K562 treated with DMSO at 1 percent for 48 hours (cell line): Measurements from ENCODE around the gene NPY2R. TPM values are rescaled to one million over a fixed set of nuclear protein-coding genes. Genes with fewer than 3 reads are reported as not detected.

ENCODE experiments used
- total RNA-seq: library from RNA; unstranded; fragments of 300-600 nt; gene quantifications from 2 replicates; pipeline ENCODE4 v1.2.3, GENCODE V29; 2022; ENCODE audit warnings: low replicate concordance; ENCODE audit errors: extremely low read depth

NPY2R gene, protein sequence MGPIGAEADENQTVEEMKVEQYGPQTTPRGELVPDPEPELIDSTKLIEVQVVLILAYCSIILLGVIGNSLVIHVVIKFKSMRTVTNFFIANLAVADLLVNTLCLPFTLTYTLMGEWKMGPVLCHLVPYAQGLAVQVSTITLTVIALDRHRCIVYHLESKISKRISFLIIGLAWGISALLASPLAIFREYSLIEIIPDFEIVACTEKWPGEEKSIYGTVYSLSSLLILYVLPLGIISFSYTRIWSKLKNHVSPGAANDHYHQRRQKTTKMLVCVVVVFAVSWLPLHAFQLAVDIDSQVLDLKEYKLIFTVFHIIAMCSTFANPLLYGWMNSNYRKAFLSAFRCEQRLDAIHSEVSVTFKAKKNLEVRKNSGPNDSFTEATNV
- total RNA-seq, result not detected in 2 replicates

DNA sequence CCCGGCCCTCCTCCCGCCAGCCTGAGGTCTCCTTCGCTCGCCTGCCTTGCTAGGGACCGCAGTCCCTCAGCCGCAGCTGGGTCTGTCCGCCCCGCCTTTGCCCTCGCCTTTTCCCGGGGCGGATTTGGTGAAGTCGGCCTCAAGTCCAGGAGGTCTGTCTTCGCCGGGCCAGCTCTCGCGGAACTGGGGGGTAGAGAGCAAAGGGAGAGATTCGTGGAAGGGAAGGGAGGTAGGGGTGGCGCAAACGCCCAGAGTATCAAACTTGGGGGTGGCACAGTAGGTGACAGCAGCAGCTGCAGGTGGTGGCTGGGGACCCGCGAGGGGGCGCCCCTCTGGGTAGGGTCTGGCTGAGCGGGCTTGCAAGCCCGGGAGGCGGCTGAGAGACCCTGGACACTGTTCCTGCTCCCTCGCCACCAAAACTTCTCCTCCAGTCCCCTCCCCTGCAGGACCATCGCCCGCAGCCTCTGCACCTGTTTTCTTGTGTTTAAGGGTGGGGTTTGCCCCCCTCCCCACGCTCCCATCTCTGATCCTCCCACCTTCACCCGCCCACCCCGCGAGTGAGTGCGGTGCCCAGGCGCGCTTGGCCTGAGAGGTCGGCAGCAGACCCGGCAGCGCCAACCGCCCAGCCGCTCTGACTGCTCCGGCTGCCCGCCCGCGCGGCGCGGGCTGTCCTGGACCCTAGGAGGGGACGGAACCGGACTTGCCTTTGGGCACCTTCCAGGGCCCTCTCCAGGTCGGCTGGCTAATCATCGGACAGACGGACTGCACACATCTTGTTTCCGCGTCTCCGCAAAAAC lies at the start of gene NPY2R:
Gene NPY2R (plus strand): TSS at position 379 of the 797 bp plus-strand sequence. CDS start 5,304 bp downstream, outside the sequence.

Other genes starting within 250 kb of the NPY2R start
- gene MAP9, start 168.3 kb downstream of the NPY2R start, total RNA-seq, result not detected in 2 replicates